ENCODE measurements around the gene UBE2D2.

GRCh38 chr5:139593716-139594319, 32.7 kb downstream of the UBE2D2 start:
- TF ChIP-seq POLR2A (IDR thresholded peaks at IDR 0.05), result no peak
- TF ChIP-seq, protein P1, sequence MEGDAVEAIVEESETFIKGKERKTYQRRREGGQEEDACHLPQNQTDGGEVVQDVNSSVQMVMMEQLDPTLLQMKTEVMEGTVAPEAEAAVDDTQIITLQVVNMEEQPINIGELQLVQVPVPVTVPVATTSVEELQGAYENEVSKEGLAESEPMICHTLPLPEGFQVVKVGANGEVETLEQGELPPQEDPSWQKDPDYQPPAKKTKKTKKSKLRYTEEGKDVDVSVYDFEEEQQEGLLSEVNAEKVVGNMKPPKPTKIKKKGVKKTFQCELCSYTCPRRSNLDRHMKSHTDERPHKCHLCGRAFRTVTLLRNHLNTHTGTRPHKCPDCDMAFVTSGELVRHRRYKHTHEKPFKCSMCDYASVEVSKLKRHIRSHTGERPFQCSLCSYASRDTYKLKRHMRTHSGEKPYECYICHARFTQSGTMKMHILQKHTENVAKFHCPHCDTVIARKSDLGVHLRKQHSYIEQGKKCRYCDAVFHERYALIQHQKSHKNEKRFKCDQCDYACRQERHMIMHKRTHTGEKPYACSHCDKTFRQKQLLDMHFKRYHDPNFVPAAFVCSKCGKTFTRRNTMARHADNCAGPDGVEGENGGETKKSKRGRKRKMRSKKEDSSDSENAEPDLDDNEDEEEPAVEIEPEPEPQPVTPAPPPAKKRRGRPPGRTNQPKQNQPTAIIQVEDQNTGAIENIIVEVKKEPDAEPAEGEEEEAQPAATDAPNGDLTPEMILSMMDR (IDR thresholded peaks at IDR 0.05), result no peak
- no peak for TF ChIP-seq POLR2AphosphoS5 (IDR thresholded peaks at IDR 0.05)
- no peak for TF ChIP-seq EP300 (IDR thresholded peaks at IDR 0.05)
